Measurements from ENCODE around the gene LPP. TPM values are rescaled to one million over a fixed set of nuclear protein-coding genes. Genes with fewer than 3 reads are reported as not detected.
A peak's percentile ranks its signal among the peaks of the same experiment; 100 is the strongest.
"Not testable (repeated sequence)": the region's sequence is repeated elsewhere in the genome, so short reads cannot be mapped to it uniquely, and the experiment has no call there.

LPP gene
- total RNA-seq, 1 experiment from 2014 or later, result 264 TPM

DNA sequence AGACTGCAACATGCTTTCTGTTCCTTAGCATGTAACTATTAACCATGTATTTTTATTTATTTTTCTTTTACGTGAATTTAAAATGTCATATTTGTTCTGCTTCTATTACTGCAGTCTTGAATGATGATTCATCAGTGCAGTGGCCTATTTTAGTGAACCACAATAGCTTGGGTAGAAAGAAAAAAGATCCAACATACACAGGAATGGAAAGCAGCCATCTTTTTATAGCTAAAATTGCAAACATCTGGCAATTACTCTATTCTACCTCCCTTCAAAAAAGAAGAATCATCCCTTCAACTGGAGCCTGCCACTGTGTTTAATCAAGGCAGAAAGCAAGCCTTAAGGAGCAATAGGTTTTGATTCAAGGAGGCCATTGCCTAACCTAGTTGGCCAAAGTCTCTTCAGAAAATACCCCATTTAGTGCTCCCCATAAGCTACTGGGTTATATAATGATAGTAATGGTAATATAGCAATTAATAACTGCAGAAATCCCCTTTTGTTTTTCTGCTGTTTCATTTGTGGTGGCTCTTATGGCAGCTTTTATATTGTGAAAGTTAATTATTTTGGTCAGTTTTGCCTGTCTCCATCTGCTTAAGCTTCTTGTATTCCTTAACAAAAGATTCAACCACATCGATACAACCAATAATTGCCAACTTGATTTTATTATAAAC is 267.3 kb downstream of the LPP start:
- CTCF ChIA-PET, result interaction anchor here (0.6 kb wide), 1 partner anchor 228 kb away, joined by 3 read pairs; no protein-coding TSS in a partner anchor
- Mint-ChIP-seq H3K36me3 (ENCODE audit: insufficient read depth, unreplicated experiment) (no peaks in the 10 kb centered on the region), H3K27me3 (ENCODE audit: unreplicated experiment) (no peaks in the 10 kb centered on the region), H3K4me1 (ENCODE audit: low read depth, unreplicated experiment) (peaks cover 6% of the 10 kb centered on the region), H3K9me3 (ENCODE audit: low read depth, unreplicated experiment) (peaks cover 2% of the 10 kb centered on the region), H3K27ac (ENCODE audit: unreplicated experiment) (no peak overlapping the region), H3K4me3 (ENCODE audit: low read depth, unreplicated experiment) (no peak overlapping the region)
- DNase-seq, result no peak
- no TSS peak for BruUV-seq (replicated peaks)
- TF ChIP-seq, protein P1, sequence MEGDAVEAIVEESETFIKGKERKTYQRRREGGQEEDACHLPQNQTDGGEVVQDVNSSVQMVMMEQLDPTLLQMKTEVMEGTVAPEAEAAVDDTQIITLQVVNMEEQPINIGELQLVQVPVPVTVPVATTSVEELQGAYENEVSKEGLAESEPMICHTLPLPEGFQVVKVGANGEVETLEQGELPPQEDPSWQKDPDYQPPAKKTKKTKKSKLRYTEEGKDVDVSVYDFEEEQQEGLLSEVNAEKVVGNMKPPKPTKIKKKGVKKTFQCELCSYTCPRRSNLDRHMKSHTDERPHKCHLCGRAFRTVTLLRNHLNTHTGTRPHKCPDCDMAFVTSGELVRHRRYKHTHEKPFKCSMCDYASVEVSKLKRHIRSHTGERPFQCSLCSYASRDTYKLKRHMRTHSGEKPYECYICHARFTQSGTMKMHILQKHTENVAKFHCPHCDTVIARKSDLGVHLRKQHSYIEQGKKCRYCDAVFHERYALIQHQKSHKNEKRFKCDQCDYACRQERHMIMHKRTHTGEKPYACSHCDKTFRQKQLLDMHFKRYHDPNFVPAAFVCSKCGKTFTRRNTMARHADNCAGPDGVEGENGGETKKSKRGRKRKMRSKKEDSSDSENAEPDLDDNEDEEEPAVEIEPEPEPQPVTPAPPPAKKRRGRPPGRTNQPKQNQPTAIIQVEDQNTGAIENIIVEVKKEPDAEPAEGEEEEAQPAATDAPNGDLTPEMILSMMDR (IDR thresholded peaks at IDR 0.05; ENCODE audit: unreplicated experiment), result no peak
- intact Hi-C loops (cut with micrococcal nuclease; ENCODE audit: unreplicated experiment), result no loop called here

DNA sequence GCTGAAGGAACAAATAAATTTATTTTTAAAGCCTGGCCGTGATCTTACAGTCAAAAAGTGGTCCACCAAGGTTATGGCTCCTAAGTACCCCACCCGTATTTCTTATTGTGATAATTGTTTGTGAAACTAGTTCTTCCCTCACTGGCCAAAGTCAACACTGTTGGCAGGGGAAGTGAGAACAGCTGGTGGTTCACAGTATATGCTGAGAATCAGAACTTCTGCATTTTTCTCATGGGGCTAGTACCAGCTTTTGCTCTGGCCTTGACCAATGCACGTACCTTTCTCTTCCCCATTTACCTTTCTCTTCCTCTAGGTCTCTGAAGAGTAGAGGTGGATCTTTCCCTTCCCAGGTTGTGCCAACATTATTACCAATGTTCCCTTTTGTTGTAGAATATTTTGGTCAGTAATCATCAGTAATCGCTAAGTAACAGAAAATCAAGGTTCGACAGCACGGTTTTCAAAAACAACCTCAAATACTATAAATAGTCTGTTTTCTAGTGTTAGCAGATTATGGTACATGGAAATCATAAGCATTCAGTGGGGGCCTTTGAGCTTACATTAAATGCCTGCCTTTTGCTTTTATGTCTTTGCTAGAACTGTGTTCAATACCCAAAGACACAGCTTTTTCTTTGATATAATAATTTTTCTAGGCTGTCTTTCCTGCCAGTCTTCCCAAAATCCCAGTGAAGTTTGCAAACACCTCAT is 268.0 kb downstream of the LPP start:
- intact Hi-C loops (cut with micrococcal nuclease; ENCODE audit: unreplicated experiment), result no loop called here
- H3K27ac Mint-ChIP-seq (ENCODE audit: unreplicated experiment), result no peak overlapping the region
- H3K9me3 Mint-ChIP-seq (ENCODE audit: low read depth, unreplicated experiment), result peaks cover 2% of the 10 kb centered on the region
- peaks cover 6% of the 10 kb centered on the region for H3K4me1 Mint-ChIP-seq (ENCODE audit: low read depth, unreplicated experiment)
- BruUV-seq (replicated peaks), result no TSS peak
- no peak overlapping the region for H3K4me3 Mint-ChIP-seq (ENCODE audit: low read depth, unreplicated experiment)
- H3K27me3 Mint-ChIP-seq (ENCODE audit: unreplicated experiment), result no peaks in the 10 kb centered on the region
- TF ChIP-seq, protein P1 (IDR thresholded peaks at IDR 0.05; ENCODE audit: unreplicated experiment), result no peak
- DNase-seq, result no peak
- CTCF ChIA-PET, result no interaction called here
- no peaks in the 10 kb centered on the region for H3K36me3 Mint-ChIP-seq (ENCODE audit: insufficient read depth, unreplicated experiment)

DNA sequence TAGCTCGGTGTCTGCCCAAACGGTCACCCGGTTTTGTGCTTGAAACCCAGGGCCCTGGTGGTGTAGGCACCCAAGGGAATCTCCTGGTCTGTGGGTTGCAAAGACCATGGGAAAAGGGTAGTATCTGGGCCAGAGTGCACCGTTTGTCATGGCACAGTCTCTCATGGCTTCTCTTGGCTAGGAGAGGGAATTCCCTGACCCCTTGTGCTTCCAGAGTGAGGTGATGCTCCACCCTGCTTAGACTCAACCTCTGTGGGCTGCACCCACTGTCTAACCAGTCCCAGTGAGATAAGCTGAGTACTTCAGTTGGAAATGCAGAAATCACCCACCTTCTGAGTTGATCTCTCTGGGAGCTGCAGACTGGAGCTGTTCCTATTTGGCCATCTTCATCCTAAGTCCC is 274.0 kb downstream of the LPP start:
- H3K9me3 Mint-ChIP-seq (ENCODE audit: low read depth, unreplicated experiment); H3K27ac Mint-ChIP-seq (ENCODE audit: unreplicated experiment); H3K27me3 Mint-ChIP-seq (ENCODE audit: unreplicated experiment); BruUV-seq (replicated peaks); intact Hi-C loops (cut with micrococcal nuclease; ENCODE audit: unreplicated experiment); H3K4me3 Mint-ChIP-seq (ENCODE audit: low read depth, unreplicated experiment); DNase-seq; H3K36me3 Mint-ChIP-seq (ENCODE audit: insufficient read depth, unreplicated experiment): not testable (repeated sequence)
- H3K4me1 Mint-ChIP-seq (ENCODE audit: low read depth, unreplicated experiment), result peaks cover 23% of the 10 kb centered on the region
- CTCF ChIA-PET, result interaction anchor here (0.7 kb wide), 1 partner anchor 61 kb away, joined by 4 read pairs; no protein-coding TSS in a partner anchor

DNA sequence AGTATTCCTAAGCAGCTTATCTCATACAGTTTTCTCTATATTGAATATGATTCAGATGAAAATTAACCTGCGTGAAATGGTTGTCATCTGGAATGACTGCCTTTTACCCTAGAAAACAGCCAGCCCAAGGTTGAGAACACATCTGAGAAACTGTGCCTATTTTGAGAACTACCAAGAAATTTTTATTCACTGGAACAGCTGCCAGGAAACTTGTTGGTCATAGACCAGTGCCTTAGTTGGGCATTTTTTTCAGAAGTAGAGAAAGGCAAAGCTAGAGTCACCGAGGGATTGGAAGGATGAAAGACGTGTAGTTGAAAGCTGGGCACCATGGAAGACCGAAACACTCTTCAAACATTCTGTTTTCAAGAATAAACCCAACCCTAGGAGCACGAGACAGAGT is 277.1 kb downstream of the LPP start:
- H3K27ac Mint-ChIP-seq (ENCODE audit: unreplicated experiment), result peak overlapping the region; percentile 49

More for the DNA sequence above, 277.1 kb downstream of the LPP start:
- DNase-seq, result no peak
- BruUV-seq (replicated peaks), result no TSS peak
- Mint-ChIP-seq H3K4me3 (ENCODE audit: low read depth, unreplicated experiment) (peak overlapping the region; percentile 5), H3K4me1 (ENCODE audit: low read depth, unreplicated experiment) (peaks cover 50% of the 10 kb centered on the region), H3K9me3 (ENCODE audit: low read depth, unreplicated experiment) (peaks cover 2% of the 10 kb centered on the region), H3K27me3 (ENCODE audit: unreplicated experiment) (no peaks in the 10 kb centered on the region), H3K36me3 (ENCODE audit: insufficient read depth, unreplicated experiment) (peaks cover 5% of the 10 kb centered on the region)
- TF ChIP-seq, protein P1 (IDR thresholded peaks at IDR 0.05; ENCODE audit: unreplicated experiment), result no peak
- intact Hi-C loops (cut with micrococcal nuclease; ENCODE audit: unreplicated experiment), result loop anchor here (5.0 to 10.0 kb wide), 4 partner anchors 64 to 686 kb away; partner anchors contain the start of gene BCL6
- CTCF ChIA-PET, result interaction anchor here (1.3 kb wide), 1 partner anchor 161 kb away, joined by 3 read pairs; no protein-coding TSS in a partner anchor
